Psoas muscle (tissue), 8 donors: Measurements from ENCODE around the gene HFE. TPM values are rescaled to one million over a fixed set of nuclear protein-coding genes. Genes with fewer than 3 reads are reported as not detected.

Experiments used
- ATAC-seq, 4 donors: fragments of 200-7000 bp; cut with Tn5 transposase; one replicate each; pipeline ENCODE4 v1.9.1; 2020; ENCODE audit warnings: moderate library complexity in 3 of 4, mild to moderate bottlenecking in 2 of 4
- DNase-seq, 2 donors: peaks; one replicate each; pipeline ENCODE4 v3.0.0-alpha.2; 2020
- H3K27ac ChIP-seq: fragments of 200-600 bp; one replicate; pipeline ENCODE4 v1.8.0; 2022
- H3K27me3 ChIP-seq, 3 donors: fragments of 200-600 bp in 1 of 3; one replicate each; pipeline versions ENCODE4 v1.6.1 to v1.8.0; 2013 to 2022; ENCODE audit warnings: low read length in 2 of 3, mild to moderate bottlenecking in 2 of 3, moderate library complexity in 1 of 3; ENCODE audit not compliant: insufficient read depth in 3 of 3
- H3K36me3 ChIP-seq, 2 donors: fragments of 200-600 bp in 1 of 2; one replicate each; pipeline versions ENCODE4 v1.6.1 to v1.8.0; 2013 to 2022; ENCODE audit warnings: low read depth in 1 of 2, mild to moderate bottlenecking in 1 of 2, moderate library complexity in 1 of 2; ENCODE audit not compliant: insufficient read depth in 1 of 2
- H3K4me1 ChIP-seq: fragments of 200-600 bp; one replicate; pipeline ENCODE4 v1.8.0; 2022
- H3K4me3 ChIP-seq: fragments of 200-600 bp; one replicate; pipeline ENCODE4 v1.8.0; 2022; ENCODE audit warnings: mild to moderate bottlenecking
- H3K9me3 ChIP-seq: fragments of 200-600 bp; one replicate; pipeline ENCODE4 v1.8.0; 2022
- WGBS, 3 donors: extraction: QIAGEN DNeasy Blood & Tissue Kit; methylation state at CpG; one replicate each; pipeline versions ENCODE4 v1.1.6 to v1.1.7; 2013; 5-methylcytosine and 5-hydroxymethylcytosine counted together
- intact Hi-C, 2 donors: fragments of 100-400 bp; cut with DNase I; formaldehyde crosslinking; loops; one replicate each; pipeline versions ENCODE4 v1.11.0 to v1.14.2; 2022
- polyA plus RNA-seq, 3 donors: library from polyadenylated mRNA; stranded (reverse); fragments of 200-250 nt; gene quantifications; one replicate each; pipeline ENCODE4 v1.2.3, GENCODE V29; 2013
- total RNA-seq, 4 donors: library from RNA; stranded (reverse); fragmentation: NEBNext Ultra II Directional in 2 of 4; extraction: Animal tissue kit (Norgen Biotek cat#: 25700) in 2 of 4; gene quantifications; one replicate each; pipeline versions ENCODE4 v1.2.1 to v1.2.4, GENCODE V29; 2021 to 2023
- TF ChIP-seq, protein P1 (sequence below): fragments of 200-600 bp; IDR thresholded peaks from one replicate; pipeline ENCODE4 v1.8.0; 2022; ENCODE audit warnings: antibody characterized with exemption
- donor health status: healthy with polysubstance abuse.
- donor health status: DM: no; HTN: no; CAD: no; lungs with moderate emphysema.
- donor health status: Bipolar disorder and iron deficiency.
- donor health status: healthy.
- donor health status: DM: yes; HTN: yes; CAD: no.
- donor health status: DM: no; HTN: no; CAD: no.
- donor health status: DM: no; HTN: no; CAD: no.
- donor health status: DM: yes; HTN: yes; CAD: no.

Gene HFE
- total and polyA plus RNA-seq, 7 donors, result 0.32 to 2.7 (median 1.2) TPM

DNA sequence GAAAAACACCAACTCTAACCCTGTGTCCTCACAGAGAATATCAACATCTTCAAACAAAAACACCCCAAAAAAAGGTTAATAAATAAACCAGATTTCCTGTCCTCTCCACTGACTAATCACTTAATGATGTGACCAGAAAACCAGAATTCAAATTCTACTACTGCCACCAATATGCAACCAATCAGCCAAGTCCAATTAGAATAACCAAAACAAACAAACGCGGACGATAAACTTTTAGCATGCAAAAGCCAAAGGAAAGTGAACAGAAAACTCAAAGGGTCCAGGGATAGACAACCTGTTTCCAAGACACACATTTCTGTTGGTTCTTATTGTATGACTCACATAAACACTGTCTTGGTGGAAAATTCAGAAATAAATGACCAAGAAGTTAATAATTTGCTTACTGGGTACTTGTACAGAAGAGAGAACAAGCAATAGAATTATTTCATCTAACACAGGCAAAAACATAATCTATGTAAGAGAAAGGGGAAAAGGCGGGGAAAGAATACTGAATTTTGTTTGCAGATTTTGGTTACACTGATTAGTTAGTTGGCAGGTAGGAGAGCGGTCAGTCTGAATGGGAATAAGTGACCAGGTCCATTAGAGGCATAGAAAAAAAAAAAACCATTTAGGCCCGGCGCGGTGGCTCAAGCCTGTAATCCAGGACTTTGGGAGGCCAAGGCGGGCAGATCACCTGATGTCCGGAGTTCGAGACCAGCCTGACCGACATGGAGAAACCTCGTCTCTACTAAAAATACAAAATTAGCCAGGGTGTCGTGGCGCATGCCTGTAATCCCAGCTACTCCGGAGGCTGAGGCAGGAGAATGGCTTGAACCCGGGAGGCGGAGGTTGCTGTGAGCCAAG lies 34.1 kb downstream of the HFE start:
- no peak overlapping the region for H3K4me3 ChIP-seq
- WGBS, 3 donors, result 95 to 98% (median 97%) methylated on average over 18 of the region's 18 CpGs
- H3K4me1 ChIP-seq, result peaks cover 6% of the 10 kb centered on the region
- TF ChIP-seq, protein P1, sequence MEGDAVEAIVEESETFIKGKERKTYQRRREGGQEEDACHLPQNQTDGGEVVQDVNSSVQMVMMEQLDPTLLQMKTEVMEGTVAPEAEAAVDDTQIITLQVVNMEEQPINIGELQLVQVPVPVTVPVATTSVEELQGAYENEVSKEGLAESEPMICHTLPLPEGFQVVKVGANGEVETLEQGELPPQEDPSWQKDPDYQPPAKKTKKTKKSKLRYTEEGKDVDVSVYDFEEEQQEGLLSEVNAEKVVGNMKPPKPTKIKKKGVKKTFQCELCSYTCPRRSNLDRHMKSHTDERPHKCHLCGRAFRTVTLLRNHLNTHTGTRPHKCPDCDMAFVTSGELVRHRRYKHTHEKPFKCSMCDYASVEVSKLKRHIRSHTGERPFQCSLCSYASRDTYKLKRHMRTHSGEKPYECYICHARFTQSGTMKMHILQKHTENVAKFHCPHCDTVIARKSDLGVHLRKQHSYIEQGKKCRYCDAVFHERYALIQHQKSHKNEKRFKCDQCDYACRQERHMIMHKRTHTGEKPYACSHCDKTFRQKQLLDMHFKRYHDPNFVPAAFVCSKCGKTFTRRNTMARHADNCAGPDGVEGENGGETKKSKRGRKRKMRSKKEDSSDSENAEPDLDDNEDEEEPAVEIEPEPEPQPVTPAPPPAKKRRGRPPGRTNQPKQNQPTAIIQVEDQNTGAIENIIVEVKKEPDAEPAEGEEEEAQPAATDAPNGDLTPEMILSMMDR, result no peak
- H3K9me3 ChIP-seq, result no peaks in the 10 kb centered on the region
- intact Hi-C loops, result loop anchor here in 1 of 2 donors (2.0 kb wide), 1 partner anchor 35 kb away; a partner anchor contains a TSS
- no peak overlapping the region for H3K27ac ChIP-seq
- H3K27me3 ChIP-seq, result no peaks in the 10 kb centered on the region
- ATAC-seq, result no peak
- H3K36me3 ChIP-seq, result no peaks in the 10 kb centered on the region
- no peak for DNase-seq

DNA sequence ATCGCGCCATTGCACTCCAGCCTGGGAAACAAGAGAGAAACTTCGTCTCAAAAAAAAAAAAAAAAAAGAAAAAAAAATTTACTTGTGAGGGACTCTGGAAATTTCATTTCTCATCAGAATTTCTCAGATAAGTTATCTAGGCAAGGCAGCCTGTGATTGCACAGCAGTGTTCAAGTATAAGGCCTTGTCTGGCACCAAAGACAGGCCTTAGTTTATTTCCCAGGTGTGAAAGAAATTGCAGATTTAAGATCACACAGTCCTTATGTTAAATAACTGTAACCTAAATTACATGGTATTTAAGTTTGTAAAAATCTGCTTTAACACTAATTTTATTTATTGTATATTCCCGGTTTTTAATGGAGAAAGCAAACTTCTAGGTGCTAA lies 34.8 kb downstream of the HFE start:
- Histone ChIP-seq H3K36me3 (no peaks in the 10 kb centered on the region), H3K4me3 (peak overlapping the region; percentile 87), H3K4me1 (peaks cover 9% of the 10 kb centered on the region), H3K27ac (peak overlapping the region; percentile 97), H3K27me3 (no peaks in the 10 kb centered on the region), H3K9me3 (no peaks in the 10 kb centered on the region)
- intact Hi-C loops, result loop anchor here in 1 of 2 donors (2.0 kb wide), 1 partner anchor 35 kb away; a partner anchor contains a TSS
- 82 to 90% (median 85%) methylated on average over 4 of the region's 4 CpGs for WGBS, 3 donors
- ATAC-seq (no peak), DNase-seq (no peak)
- TF ChIP-seq, protein P1, result no peak

DNA sequence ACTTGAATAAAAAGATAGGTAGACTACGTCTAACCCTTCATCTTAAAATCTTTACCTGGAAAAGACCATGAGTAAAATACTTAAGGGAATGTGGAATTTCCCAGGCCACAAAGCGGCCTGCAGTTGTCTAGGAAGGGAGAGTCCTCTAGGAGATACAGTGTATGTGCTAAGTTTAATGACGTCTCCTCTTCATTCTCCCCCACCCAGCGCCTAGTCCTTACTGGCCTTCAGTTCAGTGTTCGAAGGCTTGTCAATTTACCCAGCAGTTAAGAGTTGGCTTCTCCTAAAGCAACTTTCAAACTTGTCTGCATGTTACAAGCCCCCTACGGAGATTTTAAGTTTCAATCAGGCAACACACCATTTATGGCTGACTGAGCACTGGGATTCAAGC lies 35.2 kb downstream of the HFE start:
- peaks cover 0 to 4% of the 10 kb centered on the region in 2 donors for H3K36me3 ChIP-seq
- no peak for DNase-seq
- 71 to 78% (median 74%) methylated on average over 6 of the region's 6 CpGs for WGBS, 3 donors
- H3K4me1 ChIP-seq, result peaks cover 13% of the 10 kb centered on the region
- ATAC-seq, result no peak
- peak overlapping the region; percentile 87 for H3K4me3 ChIP-seq
- intact Hi-C loops, result loop anchor here in 1 of 2 donors (2.0 kb wide), 1 partner anchor 34 kb away; a partner anchor contains a TSS
- H3K27ac ChIP-seq, result peak overlapping the region; percentile 97
- TF ChIP-seq, protein P1, result no peak
- H3K9me3 ChIP-seq, result no peaks in the 10 kb centered on the region
- no peaks in the 10 kb centered on the region for H3K27me3 ChIP-seq

DNA sequence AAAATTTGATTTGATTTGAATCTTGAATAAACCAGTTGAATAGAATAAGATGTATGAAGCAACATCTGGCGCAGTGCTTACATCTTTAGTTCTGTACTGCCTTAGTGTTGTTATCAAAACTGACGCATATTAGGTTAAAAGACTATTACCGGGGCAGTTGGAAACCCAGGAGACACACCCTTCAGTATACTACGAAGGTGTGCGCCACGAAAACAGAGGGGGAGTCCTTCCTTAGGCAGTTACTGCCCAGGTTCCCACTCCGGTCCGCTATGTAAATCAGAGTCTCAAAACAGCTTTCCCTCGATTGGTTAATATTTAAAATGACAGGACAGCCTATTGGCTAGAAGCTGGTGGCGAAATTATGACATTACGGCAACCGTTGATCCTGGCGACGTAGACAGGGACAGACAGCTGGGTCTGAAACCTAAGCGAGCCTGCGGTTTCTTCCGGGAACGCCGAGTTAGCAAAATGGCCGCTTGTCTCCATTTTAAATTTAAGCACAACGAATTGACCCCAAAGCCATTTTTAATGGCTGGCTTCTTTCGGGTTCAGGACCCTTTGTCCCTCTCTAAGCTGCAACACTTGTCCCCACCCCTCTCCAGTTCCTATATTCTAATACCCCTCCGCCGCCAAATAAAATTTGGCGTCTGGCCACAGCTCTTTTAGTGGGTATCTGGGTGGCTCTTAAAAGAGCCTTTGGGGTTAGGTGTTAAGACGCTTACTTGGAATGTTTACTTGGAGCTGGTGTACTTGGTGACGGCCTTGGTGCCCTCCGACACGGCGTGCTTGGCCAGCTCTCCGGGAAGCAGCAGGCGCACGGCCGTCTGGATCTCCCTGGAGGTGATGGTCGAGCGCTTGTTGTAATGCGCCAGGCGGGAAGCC lies 35.8 kb downstream of the HFE start:
- WGBS, 3 donors, result 2% methylated on average over 38 of the region's 38 CpGs
- ATAC-seq (peak; percentile 85 to 89 (median 88)), DNase-seq (peak; percentile 93 to 95)
- Histone ChIP-seq H3K36me3 (peaks cover under 1 to 10% of the 10 kb centered on the region in 2 donors), H3K4me1 (peaks cover 17% of the 10 kb centered on the region), H3K9me3 (no peaks in the 10 kb centered on the region), H3K27ac (peak overlapping the region; percentile 97), H3K27me3 (no peaks in the 10 kb centered on the region), H3K4me3 (peak overlapping the region; percentile 87)
- TF ChIP-seq, protein P1, result no peak
- intact Hi-C loops, result loop anchor here (1.0 to 2.0 kb wide), 2 partner anchors 34 kb away; a partner anchor contains a TSS
